ENCODE results near the gene INTS3. TPM values are rescaled to one million over a fixed set of nuclear protein-coding genes. Genes with fewer than 3 reads are reported as not detected.
A peak's percentile ranks its signal among the peaks of the same experiment; 100 is the strongest.

The INTS3 gene
- total RNA-seq, 1 donor from 2014 or later, result 34.3 TPM

DNA sequence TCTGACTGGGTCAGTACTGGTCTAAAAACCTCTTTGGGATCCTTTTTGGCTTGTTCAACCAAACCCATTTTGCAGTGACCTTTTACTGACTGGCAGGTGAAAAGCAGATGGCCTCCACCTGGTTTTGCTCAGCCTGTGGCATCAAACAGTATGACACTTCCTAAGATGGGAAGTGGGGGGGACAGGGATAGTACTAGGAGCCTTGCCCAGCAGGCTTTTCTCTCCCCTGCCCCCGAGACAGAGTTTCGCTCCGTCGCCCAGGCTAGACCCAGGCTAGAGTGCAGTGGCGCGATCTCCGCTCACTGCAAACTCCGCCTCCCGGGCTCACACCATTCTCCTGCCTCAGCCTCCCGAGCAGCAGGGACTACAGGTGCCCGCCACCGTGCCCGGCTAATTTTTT, 18.3 kb downstream of the INTS3 start:
- TF ChIP-seq, protein P1, sequence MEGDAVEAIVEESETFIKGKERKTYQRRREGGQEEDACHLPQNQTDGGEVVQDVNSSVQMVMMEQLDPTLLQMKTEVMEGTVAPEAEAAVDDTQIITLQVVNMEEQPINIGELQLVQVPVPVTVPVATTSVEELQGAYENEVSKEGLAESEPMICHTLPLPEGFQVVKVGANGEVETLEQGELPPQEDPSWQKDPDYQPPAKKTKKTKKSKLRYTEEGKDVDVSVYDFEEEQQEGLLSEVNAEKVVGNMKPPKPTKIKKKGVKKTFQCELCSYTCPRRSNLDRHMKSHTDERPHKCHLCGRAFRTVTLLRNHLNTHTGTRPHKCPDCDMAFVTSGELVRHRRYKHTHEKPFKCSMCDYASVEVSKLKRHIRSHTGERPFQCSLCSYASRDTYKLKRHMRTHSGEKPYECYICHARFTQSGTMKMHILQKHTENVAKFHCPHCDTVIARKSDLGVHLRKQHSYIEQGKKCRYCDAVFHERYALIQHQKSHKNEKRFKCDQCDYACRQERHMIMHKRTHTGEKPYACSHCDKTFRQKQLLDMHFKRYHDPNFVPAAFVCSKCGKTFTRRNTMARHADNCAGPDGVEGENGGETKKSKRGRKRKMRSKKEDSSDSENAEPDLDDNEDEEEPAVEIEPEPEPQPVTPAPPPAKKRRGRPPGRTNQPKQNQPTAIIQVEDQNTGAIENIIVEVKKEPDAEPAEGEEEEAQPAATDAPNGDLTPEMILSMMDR (IDR thresholded peaks at IDR 0.05; ENCODE audit: borderline replicate concordance), result no peak
- intact Hi-C loops (cut with micrococcal nuclease), result loop anchor here (5.0 kb wide), 1 partner anchor 69 kb away; the partner anchor contains the start of gene NPR1
- H3K27ac ChIP-seq (replicated peaks), result peak overlapping the region; percentile 31
- H3K27me3 ChIP-seq (ENCODE audit: low read depth), result no peaks in the 10 kb centered on the region
- peaks cover 57% of the 10 kb centered on the region for H3K4me1 ChIP-seq
- no peaks in the 10 kb centered on the region for H3K9me3 ChIP-seq (replicated peaks)
- DNase-seq, result no peak
- H3K36me3 ChIP-seq, result peaks cover 61% of the 10 kb centered on the region
- H3K4me3 ChIP-seq, result no peak overlapping the region

DNA sequence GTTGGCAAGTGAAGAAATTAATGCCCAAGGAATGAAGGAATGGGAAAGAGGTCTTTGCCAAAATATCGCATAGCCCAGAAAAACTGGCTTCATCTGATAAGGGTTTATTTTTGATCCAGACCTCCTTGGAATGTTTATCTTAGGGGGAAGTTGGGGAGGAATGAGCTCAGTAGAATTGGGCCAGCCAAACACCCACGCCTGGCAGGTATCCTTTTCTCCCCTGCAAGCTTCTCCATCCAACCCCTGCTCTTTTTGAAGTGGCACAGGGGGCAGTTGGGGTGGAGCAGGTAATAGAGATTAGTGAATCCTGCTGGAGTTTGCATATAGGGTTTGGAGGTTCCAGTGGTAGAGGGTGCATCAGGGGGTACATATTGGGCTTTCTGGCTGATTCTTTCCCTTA, 21.1 kb downstream of the INTS3 start:
- Histone ChIP-seq H3K27ac (replicated peaks) (peak overlapping the region; percentile 82), H3K27me3 (ENCODE audit: low read depth) (no peaks in the 10 kb centered on the region), H3K4me3 (no peak overlapping the region), H3K9me3 (replicated peaks) (no peaks in the 10 kb centered on the region), H3K36me3 (peaks cover 77% of the 10 kb centered on the region), H3K4me1 (peaks cover 72% of the 10 kb centered on the region)
- no peak for DNase-seq
- intact Hi-C loops (cut with micrococcal nuclease), result loop anchor here (5.0 kb wide), 1 partner anchor 72 kb away; the partner anchor contains the start of gene NPR1
- TF ChIP-seq, protein P1 (IDR thresholded peaks at IDR 0.05; ENCODE audit: borderline replicate concordance), result no peak

DNA sequence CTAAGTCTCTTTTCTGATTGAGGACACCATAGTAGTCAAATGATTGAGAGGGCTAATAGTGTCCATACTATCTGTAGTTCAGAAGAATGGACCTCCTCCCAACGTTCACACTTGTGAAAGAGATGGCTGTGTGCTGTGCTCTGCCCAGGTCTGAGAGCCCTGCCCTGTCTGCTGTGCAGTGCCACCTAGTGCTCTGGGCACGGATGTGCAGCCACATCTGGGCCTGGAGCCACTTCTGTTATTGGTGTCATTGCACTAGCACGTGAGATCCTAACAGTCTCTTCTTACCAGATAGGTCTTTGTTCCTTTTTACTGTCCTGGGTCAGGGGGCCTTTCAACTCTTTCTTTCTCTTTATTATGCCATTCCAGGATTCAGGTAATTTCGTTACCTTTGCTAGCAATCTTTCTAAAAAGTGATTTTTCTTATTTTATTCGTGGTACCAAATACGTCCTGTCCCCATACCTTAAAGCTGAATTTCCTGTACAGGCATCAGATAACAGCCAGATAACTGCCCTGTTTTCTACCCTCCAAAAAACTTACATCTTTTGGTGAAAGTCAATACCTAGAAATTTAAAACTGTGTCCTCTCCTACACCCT, 21.7 kb downstream of the INTS3 start:
- TF ChIP-seq, protein P1 (IDR thresholded peaks at IDR 0.05; ENCODE audit: borderline replicate concordance), result peak; percentile 96
- Histone ChIP-seq H3K27ac (replicated peaks) (peak overlapping the region; percentile 82), H3K4me3 (no peak overlapping the region), H3K27me3 (ENCODE audit: low read depth) (no peaks in the 10 kb centered on the region), H3K36me3 (peaks cover 78% of the 10 kb centered on the region), H3K9me3 (replicated peaks) (no peaks in the 10 kb centered on the region), H3K4me1 (peaks cover 72% of the 10 kb centered on the region)
- intact Hi-C loops (cut with micrococcal nuclease), result loop anchor here (5.0 kb wide), 1 partner anchor 72 kb away; the partner anchor contains the start of gene NPR1
- DNase-seq, result peak; percentile 86

DNA sequence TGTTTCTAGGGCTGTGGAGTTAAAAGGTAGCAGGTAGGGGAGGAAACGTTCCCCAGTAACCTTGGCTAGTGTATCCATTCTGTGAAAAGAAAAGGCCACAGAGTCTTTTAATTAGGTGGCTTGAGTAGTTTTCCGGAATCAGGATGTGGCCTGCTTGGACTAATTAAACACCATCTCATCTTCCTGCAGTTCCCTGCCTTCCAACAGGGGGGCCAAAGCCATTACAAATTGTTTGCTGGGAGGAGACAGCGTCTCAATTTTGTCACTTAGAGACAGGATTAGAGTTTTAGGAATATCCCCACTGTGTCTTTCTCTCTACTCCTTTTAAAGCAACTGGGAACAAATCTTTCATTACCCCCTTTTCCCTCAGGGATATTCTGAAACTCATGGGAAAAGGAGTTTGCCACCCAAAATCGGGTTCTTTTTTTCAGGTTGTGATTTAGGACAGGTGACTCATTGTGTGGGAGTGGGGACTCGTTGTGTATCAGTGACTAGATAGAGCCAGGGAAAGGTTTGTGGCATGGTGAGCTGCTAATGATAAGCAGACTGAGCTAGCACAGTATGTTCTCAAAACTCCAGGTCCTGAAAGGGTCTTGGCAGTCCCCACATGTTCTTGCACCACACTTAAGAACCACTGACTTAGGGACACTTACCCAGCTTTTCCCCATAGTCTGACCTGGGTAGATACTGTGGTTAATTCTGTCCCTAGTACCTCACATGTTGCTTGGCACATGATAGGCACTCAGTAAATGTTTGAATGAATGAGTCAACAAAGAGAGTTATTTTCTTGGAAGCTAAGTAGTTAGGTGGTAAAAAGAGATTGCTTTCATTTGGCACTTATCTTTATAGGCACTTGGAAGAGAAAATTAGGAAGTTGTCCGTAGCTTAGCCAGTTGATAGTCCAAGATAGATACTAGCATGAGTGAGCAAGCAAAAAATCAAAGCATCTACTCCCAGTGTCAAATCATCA, 22.5 kb downstream of the INTS3 start:
- Histone ChIP-seq H3K9me3 (replicated peaks) (no peaks in the 10 kb centered on the region), H3K4me1 (peaks cover 72% of the 10 kb centered on the region), H3K36me3 (peaks cover 78% of the 10 kb centered on the region), H3K27me3 (ENCODE audit: low read depth) (no peaks in the 10 kb centered on the region), H3K27ac (replicated peaks) (peak overlapping the region; percentile 82), H3K4me3 (no peak overlapping the region)
- TF ChIP-seq, protein P1 (IDR thresholded peaks at IDR 0.05; ENCODE audit: borderline replicate concordance), result no peak
- intact Hi-C loops (cut with micrococcal nuclease), result no loop called here
- no peak for DNase-seq

DNA sequence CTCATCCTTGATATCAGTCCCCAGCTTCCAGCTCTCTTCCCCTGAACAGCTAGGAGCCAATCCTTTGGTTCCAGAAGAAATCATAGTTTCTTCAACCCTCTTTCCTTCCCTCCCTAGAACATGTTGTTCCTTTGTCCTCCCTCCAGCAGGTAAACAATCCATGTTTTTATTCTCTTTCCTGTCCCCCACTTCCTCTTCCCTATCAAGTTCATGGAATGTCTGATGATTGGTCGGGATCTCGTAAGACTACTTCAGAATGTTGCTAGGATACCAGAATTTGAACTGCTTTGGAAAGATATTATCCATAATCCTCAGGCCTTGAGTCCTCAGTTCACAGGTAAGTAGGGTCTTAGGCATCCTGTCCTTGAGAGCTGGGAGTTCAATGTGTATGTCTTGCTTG, 24.2 kb downstream of the INTS3 start:
- TF ChIP-seq, protein P1 (IDR thresholded peaks at IDR 0.05; ENCODE audit: borderline replicate concordance), result no peak
- Histone ChIP-seq H3K36me3 (peaks cover 81% of the 10 kb centered on the region), H3K9me3 (replicated peaks) (no peaks in the 10 kb centered on the region), H3K27ac (replicated peaks) (peak overlapping the region; percentile 82), H3K27me3 (ENCODE audit: low read depth) (no peaks in the 10 kb centered on the region), H3K4me1 (peaks cover 61% of the 10 kb centered on the region), H3K4me3 (no peak overlapping the region)
- intact Hi-C loops (cut with micrococcal nuclease), result no loop called here
- no peak for DNase-seq
